Adrenal gland (tissue), 5 donors: Measurements from ENCODE around the gene TMEM123.

Experiments used
- POLR2A ChIP-seq, 2 donors: fragments of 450-650 bp; IDR thresholded peaks; one replicate each; pipeline ENCODE4 v1.6.1; 2017; ENCODE audit warnings: antibody characterized with exemption in 2 of 2, mild to moderate bottlenecking in 2 of 2, moderate library complexity in 1 of 2
- TF ChIP-seq, protein P1 (sequence below), 6 experiments: fragments of 450-650 bp in 4 of 6; fragments of 200-600 bp in 2 of 6; sonication (generic) in 1 of 6; IDR thresholded peaks; 1 replicate in 5 of 6; 2 replicates in 1 of 6; pipeline versions ENCODE4 v1.5.1 to v1.8.0; 2016 to 2021; ENCODE audit warnings: antibody characterized with exemption in 6 of 6, mild to moderate bottlenecking in 2 of 6, moderate library complexity in 1 of 6
- donor health status: DM: no; HTN: no; CAD: no.

GRCh38 chr11:102421261-102421660, 31.3 kb downstream of the TMEM123 start:
- TF ChIP-seq, protein P1, sequence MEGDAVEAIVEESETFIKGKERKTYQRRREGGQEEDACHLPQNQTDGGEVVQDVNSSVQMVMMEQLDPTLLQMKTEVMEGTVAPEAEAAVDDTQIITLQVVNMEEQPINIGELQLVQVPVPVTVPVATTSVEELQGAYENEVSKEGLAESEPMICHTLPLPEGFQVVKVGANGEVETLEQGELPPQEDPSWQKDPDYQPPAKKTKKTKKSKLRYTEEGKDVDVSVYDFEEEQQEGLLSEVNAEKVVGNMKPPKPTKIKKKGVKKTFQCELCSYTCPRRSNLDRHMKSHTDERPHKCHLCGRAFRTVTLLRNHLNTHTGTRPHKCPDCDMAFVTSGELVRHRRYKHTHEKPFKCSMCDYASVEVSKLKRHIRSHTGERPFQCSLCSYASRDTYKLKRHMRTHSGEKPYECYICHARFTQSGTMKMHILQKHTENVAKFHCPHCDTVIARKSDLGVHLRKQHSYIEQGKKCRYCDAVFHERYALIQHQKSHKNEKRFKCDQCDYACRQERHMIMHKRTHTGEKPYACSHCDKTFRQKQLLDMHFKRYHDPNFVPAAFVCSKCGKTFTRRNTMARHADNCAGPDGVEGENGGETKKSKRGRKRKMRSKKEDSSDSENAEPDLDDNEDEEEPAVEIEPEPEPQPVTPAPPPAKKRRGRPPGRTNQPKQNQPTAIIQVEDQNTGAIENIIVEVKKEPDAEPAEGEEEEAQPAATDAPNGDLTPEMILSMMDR (IDR thresholded peaks at IDR 0.05), result no peak
- TF ChIP-seq POLR2A (IDR thresholded peaks at IDR 0.05), result no peak
